Activated naive CD4-positive, alpha-beta T cell treated with anti-CD3 and anti-CD28 coated beads for 36 hours (primary cell): ENCODE data around the gene XYLT1. TPM values are rescaled to one million over a fixed set of nuclear protein-coding genes. Genes with fewer than 3 reads are reported as not detected.

Experiments used
- CTCF ChIA-PET: fragments of 350-600 bp; sonication (Branson Sonifier 250); formaldehyde crosslinking; loops from one replicate; lab custom pipeline; 2021; ENCODE audit warnings: antibody characterized with exemption; lab: Charles Lee
- DNase-seq: peaks from one replicate; pipeline ENCODE4 v3.0.0-alpha.2; 2020
- H3K27ac Mint-ChIP-seq: one replicate; pipeline ENCODE4 v1.8.0; 2021; ENCODE audit warnings: mild to moderate bottlenecking, mixed read lengths
- H3K27me3 Mint-ChIP-seq: one replicate; pipeline ENCODE4 v1.8.0; 2021; ENCODE audit warnings: low read depth, mixed read lengths
- H3K36me3 Mint-ChIP-seq: one replicate; pipeline ENCODE4 v1.8.0; 2021; ENCODE audit warnings: low read depth, mixed read lengths
- H3K4me1 Mint-ChIP-seq: one replicate; pipeline ENCODE4 v1.8.0; 2021; ENCODE audit warnings: low read depth, mixed read lengths
- H3K4me3 Mint-ChIP-seq: one replicate; pipeline ENCODE4 v1.8.0; 2021; ENCODE audit warnings: mild to moderate bottlenecking, moderate library complexity, mixed read lengths
- H3K9me3 Mint-ChIP-seq: one replicate; pipeline ENCODE4 v1.8.0; 2021; ENCODE audit warnings: mixed read lengths
- intact Hi-C: fragments of 100-400 bp; cut with micrococcal nuclease; formaldehyde crosslinking; loops from one replicate; pipeline ENCODE4 v1.15.1; 2023
- total RNA-seq, 2 experiments: library from RNA; stranded (reverse); gene quantifications; one replicate each; pipeline ENCODE4 v1.2.3, GENCODE V29; 2021

The XYLT1 gene
- total RNA-seq, 2 experiments from 2014 or later, result 3.3 to 4.5 TPM

GRCh38 chr16:17331071-17331607, 139.6 kb downstream of the XYLT1 start:
- H3K27ac Mint-ChIP-seq, result no peak overlapping the region
- no peaks in the 10 kb centered on the region for H3K36me3 Mint-ChIP-seq
- H3K27me3 Mint-ChIP-seq, result no peaks in the 10 kb centered on the region
- intact Hi-C loops, result no loop called here
- peaks cover 4% of the 10 kb centered on the region for H3K4me1 Mint-ChIP-seq
- no peaks in the 10 kb centered on the region for H3K9me3 Mint-ChIP-seq
- CTCF ChIA-PET, result no interaction called here
- no peak for DNase-seq
- H3K4me3 Mint-ChIP-seq, result no peak overlapping the region

- Mint-ChIP-seq H3K27ac (no peak overlapping the region), H3K27me3 (no peaks in the 10 kb centered on the region), H3K9me3 (no peaks in the 10 kb centered on the region), H3K4me3 (no peak overlapping the region), H3K4me1 (peaks cover 2% of the 10 kb centered on the region), H3K36me3 (no peaks in the 10 kb centered on the region)
- CTCF ChIA-PET, result interaction anchor here (0.6 kb wide), 1 partner anchor 79 kb away, joined by 6 read pairs; no protein-coding TSS in a partner anchor
- DNase-seq, result no peak
- intact Hi-C loops, result no loop called here
Measured at GRCh38 chr16:17330044-17330443, 140.7 kb downstream of the XYLT1 start.

GRCh38 chr16:17329391-17329790, 141.4 kb downstream of the XYLT1 start:
- H3K9me3 Mint-ChIP-seq, result no peaks in the 10 kb centered on the region
- intact Hi-C loops, result no loop called here
- no peaks in the 10 kb centered on the region for H3K27me3 Mint-ChIP-seq
- no peak overlapping the region for H3K27ac Mint-ChIP-seq
- no peak overlapping the region for H3K4me3 Mint-ChIP-seq
- CTCF ChIA-PET, result interaction anchor here (0.6 kb wide), 1 partner anchor 80 kb away, joined by 6 read pairs; no protein-coding TSS in a partner anchor
- H3K4me1 Mint-ChIP-seq, result peaks cover 2% of the 10 kb centered on the region
- H3K36me3 Mint-ChIP-seq, result no peaks in the 10 kb centered on the region
- DNase-seq, result no peak

GRCh38 chr16:17328932-17329331, 141.8 kb downstream of the XYLT1 start:
- Mint-ChIP-seq H3K27ac (no peak overlapping the region), H3K4me1 (peaks cover 2% of the 10 kb centered on the region), H3K4me3 (no peak overlapping the region), H3K9me3 (no peaks in the 10 kb centered on the region), H3K36me3 (no peaks in the 10 kb centered on the region), H3K27me3 (no peaks in the 10 kb centered on the region)
- CTCF ChIA-PET, result no interaction called here
- intact Hi-C loops, result no loop called here
- DNase-seq, result no peak

GRCh38 chr16:17327664-17328335, 143.0 kb downstream of the XYLT1 start:
- no peak overlapping the region for H3K27ac Mint-ChIP-seq

GRCh38 chr16:17325476-17326143, 145.2 kb downstream of the XYLT1 start:
- intact Hi-C loops, result no loop called here
- Mint-ChIP-seq H3K27ac (no peak overlapping the region), H3K36me3 (no peaks in the 10 kb centered on the region), H3K27me3 (no peaks in the 10 kb centered on the region), H3K4me1 (peaks cover 2% of the 10 kb centered on the region), H3K4me3 (no peak overlapping the region), H3K9me3 (no peaks in the 10 kb centered on the region)
- CTCF ChIA-PET, result no interaction called here
- DNase-seq, result no peak

More at GRCh38 chr16:17327664-17328335, 143.0 kb downstream of the XYLT1 start:
- DNase-seq, result no peak
- no peaks in the 10 kb centered on the region for H3K9me3 Mint-ChIP-seq
- CTCF ChIA-PET, result no interaction called here
- H3K4me3 Mint-ChIP-seq, result no peak overlapping the region
- intact Hi-C loops, result no loop called here
- H3K4me1 Mint-ChIP-seq, result peaks cover 2% of the 10 kb centered on the region
- no peaks in the 10 kb centered on the region for H3K36me3 Mint-ChIP-seq
- no peaks in the 10 kb centered on the region for H3K27me3 Mint-ChIP-seq

GRCh38 chr16:17324451-17324850, 146.3 kb downstream of the XYLT1 start:
- Mint-ChIP-seq H3K27me3 (no peaks in the 10 kb centered on the region), H3K4me3 (no peak overlapping the region), H3K36me3 (no peaks in the 10 kb centered on the region), H3K4me1 (peaks cover 5% of the 10 kb centered on the region), H3K27ac (no peak overlapping the region), H3K9me3 (no peaks in the 10 kb centered on the region)
- CTCF ChIA-PET, result interaction anchor here (1.2 kb wide), 1 partner anchor 12 kb away, joined by 5 read pairs; no protein-coding TSS in a partner anchor
- DNase-seq, result no peak
- intact Hi-C loops, result no loop called here

GRCh38 chr16:17323171-17323570, 147.6 kb downstream of the XYLT1 start:
- CTCF ChIA-PET, result interaction anchor here (1.2 kb wide), 1 partner anchor 10 kb away, joined by 5 read pairs; no protein-coding TSS in a partner anchor
- intact Hi-C loops, result no loop called here
- H3K4me1 Mint-ChIP-seq, result peaks cover 5% of the 10 kb centered on the region

GRCh38 chr16:17321824-17322223, 148.9 kb downstream of the XYLT1 start:
- peaks cover 3% of the 10 kb centered on the region for H3K4me1 Mint-ChIP-seq
- H3K27me3 Mint-ChIP-seq, result no peaks in the 10 kb centered on the region
- no peaks in the 10 kb centered on the region for H3K36me3 Mint-ChIP-seq
- intact Hi-C loops, result no loop called here
- no peaks in the 10 kb centered on the region for H3K9me3 Mint-ChIP-seq
- no peak overlapping the region for H3K27ac Mint-ChIP-seq
- DNase-seq, result no peak
- H3K4me3 Mint-ChIP-seq, result no peak overlapping the region
- CTCF ChIA-PET, result interaction anchor here (0.6 kb wide), 1 partner anchor 310 kb away, joined by 3 read pairs; no protein-coding TSS in a partner anchor

More at GRCh38 chr16:17323171-17323570, 147.6 kb downstream of the XYLT1 start:
- no peaks in the 10 kb centered on the region for H3K27me3 Mint-ChIP-seq
- no peak overlapping the region for H3K27ac Mint-ChIP-seq
- H3K4me3 Mint-ChIP-seq, result no peak overlapping the region
- DNase-seq, result no peak
- no peaks in the 10 kb centered on the region for H3K9me3 Mint-ChIP-seq
- no peaks in the 10 kb centered on the region for H3K36me3 Mint-ChIP-seq

- Mint-ChIP-seq H3K36me3 (no peaks in the 10 kb centered on the region), H3K27me3 (no peaks in the 10 kb centered on the region), H3K4me3 (no peak overlapping the region), H3K4me1 (peaks cover 3% of the 10 kb centered on the region), H3K9me3 (no peaks in the 10 kb centered on the region), H3K27ac (no peak overlapping the region)
- DNase-seq, result no peak
- CTCF ChIA-PET, result no interaction called here
- intact Hi-C loops, result no loop called here
Measured at GRCh38 chr16:17320009-17320408, 150.8 kb downstream of the XYLT1 start.

GRCh38 chr16:17318238-17318637, 152.5 kb downstream of the XYLT1 start:
- no peak overlapping the region for H3K4me3 Mint-ChIP-seq
- H3K9me3 Mint-ChIP-seq, result no peaks in the 10 kb centered on the region
- peaks cover 12% of the 10 kb centered on the region for H3K4me1 Mint-ChIP-seq
- CTCF ChIA-PET, result interaction anchor here (0.9 kb wide), 1 partner anchor 8 kb away, joined by 3 read pairs; no protein-coding TSS in a partner anchor
- H3K36me3 Mint-ChIP-seq, result no peaks in the 10 kb centered on the region
- no peak overlapping the region for H3K27ac Mint-ChIP-seq
- H3K27me3 Mint-ChIP-seq, result no peaks in the 10 kb centered on the region
- DNase-seq, result no peak
- intact Hi-C loops, result no loop called here

GRCh38 chr16:17316005-17316404, 154.8 kb downstream of the XYLT1 start:
- peaks cover 1% of the 10 kb centered on the region for H3K36me3 Mint-ChIP-seq
- CTCF ChIA-PET, result interaction anchor here (0.8 kb wide), 1 partner anchor 27 kb away, joined by 3 read pairs; no protein-coding TSS in a partner anchor
- intact Hi-C loops, result no loop called here
- H3K4me1 Mint-ChIP-seq, result peaks cover 24% of the 10 kb centered on the region
- no peak overlapping the region for H3K4me3 Mint-ChIP-seq
- H3K27ac Mint-ChIP-seq, result no peak overlapping the region
- no peak for DNase-seq
- no peaks in the 10 kb centered on the region for H3K9me3 Mint-ChIP-seq
- H3K27me3 Mint-ChIP-seq, result no peaks in the 10 kb centered on the region
